Activated B cell treated with CpG ODN at 0.5 μM for 24 hours (primary cell): Measurements from ENCODE around the gene PPP1R14B. TPM values are rescaled to one million over a fixed set of nuclear protein-coding genes. Genes with fewer than 3 reads are reported as not detected.
A peak's percentile ranks its signal among the peaks of the same experiment; 100 is the strongest.

Experiments used
- ATAC-seq: fragments of 200-7000 bp; cut with Tn5 transposase; one replicate; pipeline ENCODE4 v1.10.0; 2021; ENCODE audit warnings: low read depth, mild to moderate bottlenecking, moderate library complexity
- CTCF ChIA-PET: fragments of 350-600 bp; sonication (Branson Sonifier 250); formaldehyde crosslinking; loops from one replicate; lab custom pipeline; 2021; ENCODE audit warnings: antibody characterized with exemption; lab: Charles Lee
- POLR2A ChIA-PET: fragments of 350-600 bp; sonication (Branson Sonifier 250); formaldehyde crosslinking; loops from one replicate; lab custom pipeline; 2021; ENCODE audit warnings: antibody characterized with exemption; lab: Charles Lee
- DNase-seq: peaks from one replicate; pipeline ENCODE4 v3.0.0; 2022
- H3K27ac Mint-ChIP-seq: one replicate; pipeline ENCODE4 v1.8.0; 2020; ENCODE audit warnings: mixed read lengths
- H3K27me3 Mint-ChIP-seq: one replicate; pipeline ENCODE4 v1.8.0; 2021; ENCODE audit warnings: mixed read lengths
- H3K36me3 Mint-ChIP-seq: one replicate; pipeline ENCODE4 v1.8.0; 2021; ENCODE audit warnings: low read depth, mixed read lengths
- H3K4me1 Mint-ChIP-seq: one replicate; pipeline ENCODE4 v1.8.0; 2021; ENCODE audit warnings: mixed read lengths
- H3K4me3 Mint-ChIP-seq: one replicate; pipeline ENCODE4 v1.8.0; 2020; ENCODE audit warnings: mild to moderate bottlenecking, mixed read lengths
- H3K9me3 Mint-ChIP-seq: one replicate; pipeline ENCODE4 v1.8.0; 2020; ENCODE audit warnings: mixed read lengths
- CTCF ChIP-seq: fragments of 200-600 bp; IDR thresholded peaks from one replicate; pipeline ENCODE4 v1.8.0; 2022; ENCODE audit warnings: antibody characterized with exemption, mild to moderate bottlenecking
- intact Hi-C: fragments of 100-400 bp; cut with micrococcal nuclease; formaldehyde crosslinking; loops from one replicate; pipeline ENCODE4 v1.15.1; 2024
- total RNA-seq: library from RNA; stranded (reverse); gene quantifications from 2 replicates; pipeline ENCODE4 v1.2.3, GENCODE V29; 2022

The PPP1R14B gene
- total RNA-seq, 1 donor from 2014 or later = 112 TPM

- Mint-ChIP-seq H3K4me1 (peaks cover 8% of the 10 kb centered on the region), H3K9me3 (no peaks in the 10 kb centered on the region), H3K27me3 (no peaks in the 10 kb centered on the region), H3K4me3 (no peak overlapping the region), H3K27ac (peak overlapping the region; percentile 30), H3K36me3 (peaks cover 26% of the 10 kb centered on the region)
- ATAC-seq (no peak), DNase-seq (no peak)
- TF ChIP-seq CTCF = no peak
- POLR2A ChIA-PET = interaction anchor here (0.6 to 2.3 kb wide), 2 partner anchors 9 to 33 kb away, joined by 3 to 8 read pairs; partner anchors contain the start of gene BAD
- CTCF ChIA-PET = interaction anchor here (1.4 kb wide), 1 partner anchor 29 kb away, joined by 5 read pairs; no protein-coding TSS in a partner anchor
- intact Hi-C loops = no loop called here
These were observed 28.5 kb upstream of the PPP1R14B start for GRCh38 chr11:64275031-64275800.

- H3K9me3 Mint-ChIP-seq = no peaks in the 10 kb centered on the region
- no peak for TF ChIP-seq CTCF
- peak overlapping the region; percentile 97 for H3K4me3 Mint-ChIP-seq
- ChIA-PET CTCF (interaction anchor here (0.8 to 5.7 kb wide), 6 partner anchors 15 to 65 kb away, joined by 3 to 55 read pairs (median 8); partner anchors contain the start of genes CATSPERZ, PLCB3, PRDX5 and TRMT112), POLR2A (interaction anchor here (0.8 to 6.0 kb wide), 15 partner anchors 14 to 1428 kb away, joined by 3 to 119 read pairs (median 15); partner anchors contain the start of genes BAD, CCDC88B, DNAJC4 and ESRRA)
- peak overlapping the region; percentile 95 for H3K27ac Mint-ChIP-seq
- peaks cover 11% of the 10 kb centered on the region for H3K36me3 Mint-ChIP-seq
- H3K4me1 Mint-ChIP-seq = peaks cover 23% of the 10 kb centered on the region
- no peaks in the 10 kb centered on the region for H3K27me3 Mint-ChIP-seq
- intact Hi-C loops = loop anchor here (1.0 kb wide), 14 partner anchors 16 to 116 kb away; partner anchors contain the start of genes CCDC88B, DNAJC4, ESRRA and FKBP2
- DNase-seq (peak; percentile 97), ATAC-seq (peak; percentile 72)
These were observed 22.9 kb upstream of the PPP1R14B start for GRCh38 chr11:64269540-64270220.

- TF ChIP-seq CTCF = no peak
- intact Hi-C loops = loop anchor here (1.0 kb wide), 7 partner anchors 18 to 116 kb away; partner anchors contain the start of genes CCDC88B, DNAJC4, ESRRA and NUDT22
- DNase-seq = no peak
These were observed 22.3 kb upstream of the PPP1R14B start for GRCh38 chr11:64268893-64269539.

GRCh38 chr11:64268025-64268892, 21.5 kb upstream of the PPP1R14B start:
- Mint-ChIP-seq H3K36me3 (peaks cover 11% of the 10 kb centered on the region), H3K4me3 (peak overlapping the region; percentile 97), H3K4me1 (peaks cover 23% of the 10 kb centered on the region), H3K27ac (peak overlapping the region; percentile 95), H3K27me3 (no peaks in the 10 kb centered on the region), H3K9me3 (no peaks in the 10 kb centered on the region)
- ChIA-PET POLR2A (interaction anchor here (0.8 to 6.0 kb wide), 13 partner anchors 14 to 1427 kb away, joined by 3 to 119 read pairs (median 22); partner anchors contain the start of genes BAD, DNAJC4, ESRRA and FERMT3), CTCF (interaction anchor here (0.7 to 5.7 kb wide), 7 partner anchors 16 to 64 kb away, joined by 3 to 55 read pairs (median 6); partner anchors contain the start of genes CATSPERZ, PLCB3, PRDX5 and TRMT112)
- DNase-seq (no peak), ATAC-seq (no peak)
- no peak for TF ChIP-seq CTCF
- intact Hi-C loops = no loop called here

More at GRCh38 chr11:64268893-64269539, 22.3 kb upstream of the PPP1R14B start:
- H3K36me3 Mint-ChIP-seq = peaks cover 11% of the 10 kb centered on the region
- H3K27me3 Mint-ChIP-seq = no peaks in the 10 kb centered on the region
- ChIA-PET POLR2A (interaction anchor here (0.8 to 6.0 kb wide), 13 partner anchors 15 to 1428 kb away, joined by 3 to 119 read pairs (median 22); partner anchors contain the start of genes BAD, DNAJC4, ESRRA and FERMT3), CTCF (interaction anchor here (0.7 to 5.7 kb wide), 6 partner anchors 17 to 64 kb away, joined by 4 to 55 read pairs (median 8); partner anchors contain the start of genes CATSPERZ, PLCB3, PRDX5 and TRMT112)
- peak overlapping the region; percentile 97 for H3K4me3 Mint-ChIP-seq
- peak; percentile 1 for ATAC-seq
- H3K9me3 Mint-ChIP-seq = no peaks in the 10 kb centered on the region
- peak overlapping the region; percentile 95 for H3K27ac Mint-ChIP-seq
- peaks cover 23% of the 10 kb centered on the region for H3K4me1 Mint-ChIP-seq
